Fibroblast of skin of back (primary cell): Measurements from ENCODE around the gene TNFRSF6B.
"Not testable (repeated sequence)": the region's sequence is repeated elsewhere in the genome, so short reads cannot be mapped to it uniquely, and the experiment has no call there.

Experiments used
- DNase-seq: peaks from one replicate; pipeline ENCODE4 v3.0.0-alpha.2; 2013

The TNFRSF6B gene

DNA sequence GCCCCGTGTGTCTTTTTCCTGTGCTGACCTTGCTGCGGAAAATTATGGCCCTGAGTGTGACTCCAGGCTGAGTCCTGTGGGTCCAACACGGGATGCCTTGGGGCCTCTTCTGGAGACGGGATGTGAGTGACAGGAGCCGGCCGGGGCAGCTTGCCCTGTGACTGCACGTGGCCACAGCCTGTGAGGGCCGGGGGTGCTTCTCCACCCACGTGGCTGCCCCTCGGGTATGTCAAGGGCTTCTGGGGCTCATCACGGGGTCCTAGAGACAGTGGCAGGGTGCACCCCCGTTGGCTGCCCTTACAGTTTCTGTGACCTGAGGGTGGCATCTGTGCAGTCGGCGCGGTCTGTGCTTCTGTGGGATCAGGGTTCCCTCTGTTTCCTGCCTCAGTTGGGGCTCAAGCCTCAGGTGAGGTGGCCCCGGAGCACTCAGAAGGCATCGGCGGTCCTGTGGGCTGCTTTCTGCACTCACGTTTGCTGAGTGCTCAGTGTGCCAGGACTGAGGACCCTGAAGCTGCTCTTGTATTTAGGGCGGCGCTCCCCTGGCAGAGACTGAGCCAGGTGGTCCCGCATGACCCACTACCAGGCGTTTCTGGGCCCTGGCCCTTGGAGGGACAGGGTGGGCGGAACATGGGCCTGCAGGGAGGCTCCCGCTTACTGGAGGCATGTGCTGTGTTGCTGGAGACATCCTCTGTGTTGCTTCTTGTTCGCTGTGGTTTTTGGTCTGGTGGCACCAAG is 33.0 kb upstream of the TNFRSF6B start:
- no peak for DNase-seq

GRCh38 chr20:63664143-63664851 is 32.2 kb upstream of the TNFRSF6B start:
- DNase-seq = no peak

- DNase-seq = no peak
Observed at GRCh38 chr20:63664861-63665594, 31.4 kb upstream of the TNFRSF6B start.

DNA sequence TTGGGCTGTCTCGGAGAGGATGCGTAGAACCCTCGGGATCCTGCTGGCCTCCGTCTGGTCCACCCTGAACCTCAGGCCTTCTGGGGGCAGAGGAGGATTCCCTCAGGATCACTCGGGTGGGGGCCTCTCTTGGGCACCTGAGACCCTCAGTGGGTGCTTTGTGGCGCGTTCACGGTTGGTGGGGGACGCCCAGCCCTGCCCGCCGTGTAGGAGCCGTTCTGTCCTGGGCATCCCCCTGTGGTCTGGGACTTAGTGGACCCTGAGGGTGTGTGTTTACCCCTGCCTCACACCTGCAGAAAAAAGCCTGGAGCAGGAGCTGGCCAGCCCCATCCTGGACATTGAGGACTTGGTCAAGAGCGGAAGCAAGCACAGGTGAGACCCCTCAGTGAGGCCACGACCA is 30.7 kb upstream of the TNFRSF6B start:
- no peak for DNase-seq

DNA sequence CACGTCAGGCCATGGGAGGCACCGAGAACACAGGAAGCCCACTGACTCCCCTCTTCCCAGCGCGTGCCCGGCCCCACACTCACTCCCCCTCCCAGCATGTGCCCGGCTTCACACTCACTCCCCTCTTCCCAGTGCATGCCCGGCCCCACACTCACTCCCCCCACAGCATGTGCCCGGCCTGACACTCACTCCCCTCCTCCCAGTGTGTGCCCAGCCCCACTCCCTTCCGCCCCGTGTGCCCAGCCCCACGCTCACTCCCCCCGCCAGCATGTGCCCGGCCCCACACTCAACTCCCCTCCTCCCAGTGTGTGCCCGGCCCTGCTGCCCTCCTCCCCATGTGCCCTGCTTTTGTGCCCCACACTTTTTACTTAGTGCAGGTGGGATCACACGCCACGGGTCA is 28.6 kb upstream of the TNFRSF6B start:
- no peak for DNase-seq

DNA sequence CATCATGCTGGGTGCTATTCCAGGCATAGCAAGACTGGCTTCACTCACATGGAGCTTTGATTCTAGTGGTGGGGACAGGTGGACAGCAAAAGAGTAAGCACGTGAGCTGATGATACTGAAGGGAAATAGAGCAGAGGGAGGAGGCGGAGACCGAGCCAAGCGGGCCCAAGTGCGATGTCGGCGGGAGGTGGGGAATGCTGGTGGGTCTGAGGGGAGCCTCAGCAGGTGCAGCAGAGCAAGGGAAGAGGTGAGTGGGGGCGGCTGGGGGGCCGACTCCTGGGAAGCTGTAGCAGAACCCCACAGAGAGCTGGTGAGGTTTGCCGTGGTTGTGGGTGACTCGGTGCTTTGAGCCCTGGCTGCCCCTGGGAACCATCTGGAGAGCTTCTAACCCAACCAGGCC is 28.1 kb upstream of the TNFRSF6B start:
- no peak for DNase-seq

- not testable (repeated sequence) for DNase-seq
Observed at GRCh38 chr20:63671695-63672094, 24.8 kb upstream of the TNFRSF6B start.

- no peak for DNase-seq
Observed at GRCh38 chr20:63672666-63673065, 23.8 kb upstream of the TNFRSF6B start.

DNA sequence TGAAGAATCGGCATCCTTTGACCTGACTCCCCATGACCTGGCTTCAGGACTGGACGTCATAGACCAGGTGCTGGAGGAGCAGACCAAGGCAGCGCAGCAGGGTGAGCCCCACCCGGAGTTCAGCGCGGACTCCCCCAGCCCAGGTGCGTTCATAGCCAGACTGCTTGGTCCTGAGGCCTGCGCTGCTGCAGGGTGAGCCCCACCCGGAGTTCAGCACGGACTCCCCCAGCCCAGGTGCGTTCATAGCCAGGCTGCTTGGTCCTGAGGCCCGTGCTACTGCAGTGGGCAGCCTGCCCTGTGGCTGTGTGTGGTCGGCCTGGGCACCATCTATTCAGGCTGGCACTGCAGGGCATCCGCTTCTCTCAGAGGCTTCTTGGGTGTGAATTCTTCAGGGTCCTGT is 22.5 kb upstream of the TNFRSF6B start:
- no peak for DNase-seq

- DNase-seq = no peak
Observed at GRCh38 chr20:63675681-63676368, 20.6 kb upstream of the TNFRSF6B start.

DNA sequence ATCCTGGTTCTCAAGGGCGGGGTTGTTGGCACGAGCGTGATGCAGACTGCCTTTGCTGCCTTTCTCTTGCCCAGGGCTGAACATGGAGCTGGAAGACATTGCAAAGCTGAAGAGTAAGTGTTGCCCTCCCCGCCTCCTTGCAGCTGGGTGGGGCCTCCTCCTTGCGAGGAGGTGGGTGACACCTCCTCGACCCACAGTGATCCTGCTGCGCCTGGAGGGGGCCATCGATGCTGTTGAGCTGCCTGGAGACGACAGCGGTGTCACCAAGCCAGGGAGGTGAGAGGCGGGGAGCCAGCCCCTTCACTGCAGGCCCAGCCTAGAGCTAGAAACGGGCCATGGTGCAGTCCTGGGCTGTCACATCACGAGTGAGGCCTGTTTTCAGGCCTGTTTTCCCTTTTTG is 18.4 kb upstream of the TNFRSF6B start:
- no peak for DNase-seq

DNA sequence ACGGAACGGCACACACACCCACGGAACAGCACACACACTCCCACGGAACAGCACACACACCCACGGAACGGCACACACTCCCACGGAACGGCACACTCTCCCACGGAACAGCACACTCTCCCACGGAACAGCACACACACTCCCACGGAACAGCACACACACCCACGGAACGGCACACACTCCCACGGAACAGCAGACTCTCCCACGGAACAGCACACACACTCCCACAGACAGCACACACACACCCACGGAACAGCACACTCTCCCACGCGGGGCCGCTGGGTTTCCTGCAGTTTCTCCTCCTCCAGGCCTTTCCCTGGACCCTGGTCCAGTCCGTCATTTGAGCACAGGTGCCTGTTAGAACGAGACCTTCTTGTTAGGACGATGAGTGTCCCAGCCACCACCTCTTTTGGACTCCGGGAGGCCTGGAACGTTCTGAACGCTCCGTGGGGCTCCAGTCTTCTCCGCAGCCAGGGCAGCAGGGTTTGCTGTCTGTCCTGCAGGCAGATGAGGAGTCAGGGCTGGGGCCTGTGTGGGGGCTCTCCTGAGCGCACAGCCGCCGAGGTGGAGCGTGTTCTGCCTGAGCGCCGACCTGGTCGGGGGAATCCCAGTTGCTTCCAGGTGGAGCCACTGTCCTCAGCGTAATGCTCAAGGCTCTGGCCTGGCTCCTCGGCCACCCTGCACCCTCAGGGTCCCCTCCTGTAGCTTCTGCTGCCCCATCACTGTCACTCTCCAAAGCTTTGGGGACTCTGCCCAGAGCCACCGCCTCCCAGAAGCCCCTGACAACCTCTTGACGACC is 17.6 kb upstream of the TNFRSF6B start:
- no peak for DNase-seq

DNA sequence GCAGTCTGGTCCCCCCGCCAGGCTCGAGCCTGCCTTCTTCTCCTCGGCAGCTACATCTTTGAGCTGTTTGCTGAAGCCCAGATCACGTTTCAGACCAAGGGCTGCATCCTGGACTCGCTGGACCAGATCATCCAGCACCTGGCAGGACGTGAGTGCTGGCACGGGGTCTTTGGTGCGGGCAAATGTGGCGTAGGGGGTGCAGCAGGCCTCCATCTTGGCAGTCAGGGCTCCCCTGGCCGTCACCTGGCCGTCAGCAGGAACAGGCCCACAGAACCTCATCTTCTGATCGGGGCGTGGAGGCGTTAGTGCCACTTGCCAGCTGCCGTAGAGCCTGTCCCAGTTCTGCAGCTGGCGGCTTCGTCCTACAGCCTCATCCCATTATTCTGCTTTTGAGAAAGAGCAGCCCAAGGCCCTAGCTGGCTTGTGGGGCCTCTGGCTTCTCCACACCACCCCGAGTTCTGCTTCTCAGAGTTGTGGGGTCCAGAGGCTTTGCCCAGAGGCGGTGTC is 16.6 kb upstream of the TNFRSF6B start:
- no peak for DNase-seq

GRCh38 chr20:63680427-63680826 is 16.0 kb upstream of the TNFRSF6B start:
- DNase-seq = no peak

- no peak for DNase-seq
Observed at GRCh38 chr20:63680857-63681608, 15.4 kb upstream of the TNFRSF6B start.

DNA sequence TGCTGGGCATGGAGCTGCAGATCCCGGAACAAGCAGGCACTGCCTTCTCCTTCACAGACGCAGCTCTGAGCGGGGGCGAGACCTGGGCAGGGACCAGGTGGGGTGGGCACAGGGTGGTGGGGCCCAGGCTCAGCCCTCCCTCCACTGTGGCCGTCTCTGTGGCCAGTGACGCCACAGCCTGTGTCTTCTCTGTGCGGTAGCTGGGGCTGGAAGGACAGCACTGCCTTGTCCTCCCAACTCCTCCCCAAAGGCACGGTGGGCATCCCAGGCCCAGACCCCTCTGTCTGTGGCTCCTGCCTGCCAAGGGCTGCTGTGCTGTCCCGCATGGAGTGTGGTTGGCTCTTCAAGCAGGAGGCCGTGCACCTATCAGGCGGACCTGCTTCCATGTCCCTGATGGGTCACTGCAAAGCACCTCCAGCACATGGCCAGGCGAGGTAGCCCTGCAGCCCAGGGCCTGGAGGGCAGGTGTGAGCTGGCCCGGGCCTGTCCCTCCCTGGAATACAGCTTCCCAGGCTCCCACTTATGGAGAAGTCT is 14.8 kb upstream of the TNFRSF6B start:
- DNase-seq = no peak

DNA sequence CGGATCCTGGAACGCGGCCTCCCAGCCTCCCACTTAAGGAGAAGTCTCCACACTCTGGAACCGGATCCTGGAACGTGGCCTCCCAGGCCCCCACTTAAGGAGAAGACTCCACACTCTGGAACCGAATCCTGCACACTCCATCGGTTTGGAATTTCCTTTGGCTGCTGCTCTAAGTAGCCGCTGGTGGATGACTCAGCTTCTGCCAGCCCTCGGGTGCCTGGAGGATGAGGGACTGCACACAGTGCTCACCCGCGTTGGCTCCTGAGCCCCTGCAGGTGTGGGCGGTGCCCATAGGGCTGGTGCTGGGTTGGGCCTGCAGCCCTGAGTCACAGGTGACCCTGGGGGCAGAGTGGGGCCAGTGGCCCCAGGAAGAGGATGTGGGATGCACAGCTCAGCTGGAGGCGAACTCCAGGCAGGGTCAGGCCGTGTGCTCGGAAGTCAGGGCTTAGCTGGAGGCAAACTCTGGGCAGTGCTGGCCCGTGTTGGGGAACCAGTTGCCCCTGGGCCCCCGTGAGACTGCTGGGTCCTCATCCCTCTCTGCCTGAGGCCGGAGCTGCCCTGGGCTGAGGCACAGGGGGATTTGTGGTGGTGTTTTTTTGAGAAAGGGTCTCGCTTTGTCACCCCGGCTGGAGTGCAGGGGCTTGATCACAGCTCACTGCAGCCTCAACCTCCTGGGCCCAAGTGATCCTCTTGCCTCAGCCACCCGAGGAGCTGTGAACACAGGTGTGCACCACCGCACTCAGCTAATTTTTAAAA is 13.9 kb upstream of the TNFRSF6B start:
- DNase-seq = peak; percentile 99

DNA sequence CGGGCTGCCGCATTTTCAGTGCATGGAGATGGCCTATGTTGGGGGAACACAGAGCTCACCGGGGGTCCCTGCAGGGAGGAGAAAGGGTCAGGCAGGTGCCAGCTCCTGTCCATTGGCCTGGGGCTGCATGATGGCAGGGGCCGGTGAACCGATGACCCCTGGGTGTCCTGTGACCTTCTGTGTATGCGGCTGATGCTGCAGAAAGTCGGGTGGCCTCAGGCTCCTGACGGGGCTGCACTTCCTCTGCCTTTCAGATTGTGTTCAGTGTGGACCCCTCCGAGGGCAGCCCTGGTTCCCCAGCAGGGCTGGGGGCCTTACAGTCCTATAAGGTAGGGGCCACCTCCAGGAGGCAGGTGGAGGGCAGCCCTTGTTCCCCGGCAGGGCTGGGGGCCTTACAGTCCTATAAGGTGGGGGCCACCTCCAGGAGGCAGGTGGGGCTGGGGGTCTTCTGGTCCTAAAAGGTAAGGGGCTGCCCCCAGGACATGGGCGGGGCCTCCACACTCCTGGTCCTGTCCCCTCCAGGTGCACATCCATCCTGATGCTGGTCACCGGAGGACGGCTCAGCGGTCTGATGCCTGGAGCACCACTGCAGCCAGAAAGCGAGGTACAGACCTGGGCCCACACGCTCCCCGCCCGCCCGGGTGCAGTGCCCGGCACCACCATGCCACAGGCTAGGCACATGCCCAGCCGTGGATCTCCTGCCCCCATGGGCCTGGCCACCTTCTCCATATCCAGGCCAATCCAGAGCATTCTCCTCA is 11.0 kb upstream of the TNFRSF6B start:
- DNase-seq = no peak

- DNase-seq = no peak
Observed at GRCh38 chr20:63686094-63686491, 10.4 kb upstream of the TNFRSF6B start.
